Activated B cell treated with CpG ODN at 0.5 μM for 24 hours (primary cell): ENCODE results near the gene RSPH3. TPM values are rescaled to one million over a fixed set of nuclear protein-coding genes. Genes with fewer than 3 reads are reported as not detected.

Experiments used
- ATAC-seq: fragments of 200-7000 bp; cut with Tn5 transposase; one replicate; pipeline ENCODE4 v1.10.0; 2021; ENCODE audit warnings: low read depth, mild to moderate bottlenecking, moderate library complexity
- CTCF ChIA-PET: fragments of 350-600 bp; sonication (Branson Sonifier 250); formaldehyde crosslinking; loops from one replicate; lab custom pipeline; 2021; ENCODE audit warnings: antibody characterized with exemption; lab: Charles Lee
- POLR2A ChIA-PET: fragments of 350-600 bp; sonication (Branson Sonifier 250); formaldehyde crosslinking; loops from one replicate; lab custom pipeline; 2021; ENCODE audit warnings: antibody characterized with exemption; lab: Charles Lee
- DNase-seq: peaks from one replicate; pipeline ENCODE4 v3.0.0; 2022
- H3K27ac Mint-ChIP-seq: one replicate; pipeline ENCODE4 v1.8.0; 2020; ENCODE audit warnings: mixed read lengths
- H3K27me3 Mint-ChIP-seq: one replicate; pipeline ENCODE4 v1.8.0; 2021; ENCODE audit warnings: mixed read lengths
- H3K36me3 Mint-ChIP-seq: one replicate; pipeline ENCODE4 v1.8.0; 2021; ENCODE audit warnings: low read depth, mixed read lengths
- H3K4me1 Mint-ChIP-seq: one replicate; pipeline ENCODE4 v1.8.0; 2021; ENCODE audit warnings: mixed read lengths
- H3K4me3 Mint-ChIP-seq: one replicate; pipeline ENCODE4 v1.8.0; 2020; ENCODE audit warnings: mild to moderate bottlenecking, mixed read lengths
- H3K9me3 Mint-ChIP-seq: one replicate; pipeline ENCODE4 v1.8.0; 2020; ENCODE audit warnings: mixed read lengths
- CTCF ChIP-seq: fragments of 200-600 bp; IDR thresholded peaks from one replicate; pipeline ENCODE4 v1.8.0; 2022; ENCODE audit warnings: antibody characterized with exemption, mild to moderate bottlenecking
- intact Hi-C: fragments of 100-400 bp; cut with micrococcal nuclease; formaldehyde crosslinking; loops from one replicate; pipeline ENCODE4 v1.15.1; 2024
- total RNA-seq: library from RNA; stranded (reverse); gene quantifications from 2 replicates; pipeline ENCODE4 v1.2.3, GENCODE V29; 2022

Gene RSPH3
- total RNA-seq, 1 donor from 2014 or later: 2.4 TPM

- ChIA-PET POLR2A (interaction anchor here (1.2 kb wide), 1 partner anchor 9 kb away, joined by 3 read pairs; no protein-coding TSS in a partner anchor), CTCF (interaction anchor here (1.3 kb wide), 1 partner anchor 170 kb away, joined by 3 read pairs; no protein-coding TSS in a partner anchor)
- DNase-seq: no peak
- Mint-ChIP-seq H3K4me1 (peaks cover 11% of the 10 kb centered on the region), H3K27me3 (no peaks in the 10 kb centered on the region), H3K4me3 (no peak overlapping the region), H3K36me3 (peaks cover 2% of the 10 kb centered on the region), H3K9me3 (peaks cover 9% of the 10 kb centered on the region), H3K27ac (no peak overlapping the region)
- no peak for ATAC-seq
- intact Hi-C loops: no loop called here
- no peak for TF ChIP-seq CTCF
These were observed 36.8 kb downstream of the RSPH3 start for GRCh38 chr6:158963020-158963808.

- H3K4me1 Mint-ChIP-seq: peaks cover 13% of the 10 kb centered on the region
- ChIA-PET CTCF (interaction anchor here (1.0 to 1.4 kb wide), 3 partner anchors 9 to 259 kb away, joined by 3 to 5 read pairs (median 4); no protein-coding TSS in a partner anchor), POLR2A (interaction anchor here (0.7 to 1.3 kb wide), 4 partner anchors 10 to 246 kb away, joined by 3 to 6 read pairs (median 4); no protein-coding TSS in a partner anchor)
- H3K27me3 Mint-ChIP-seq: no peaks in the 10 kb centered on the region
- DNase-seq: no peak
- no peak overlapping the region for H3K4me3 Mint-ChIP-seq
- no peak overlapping the region for H3K27ac Mint-ChIP-seq
- no peak for ATAC-seq
- H3K36me3 Mint-ChIP-seq: peaks cover 2% of the 10 kb centered on the region
- TF ChIP-seq CTCF: no peak
- H3K9me3 Mint-ChIP-seq: peaks cover 5% of the 10 kb centered on the region
- intact Hi-C loops: no loop called here
These were observed 37.6 kb downstream of the RSPH3 start for GRCh38 chr6:158962371-158962770.

DNA sequence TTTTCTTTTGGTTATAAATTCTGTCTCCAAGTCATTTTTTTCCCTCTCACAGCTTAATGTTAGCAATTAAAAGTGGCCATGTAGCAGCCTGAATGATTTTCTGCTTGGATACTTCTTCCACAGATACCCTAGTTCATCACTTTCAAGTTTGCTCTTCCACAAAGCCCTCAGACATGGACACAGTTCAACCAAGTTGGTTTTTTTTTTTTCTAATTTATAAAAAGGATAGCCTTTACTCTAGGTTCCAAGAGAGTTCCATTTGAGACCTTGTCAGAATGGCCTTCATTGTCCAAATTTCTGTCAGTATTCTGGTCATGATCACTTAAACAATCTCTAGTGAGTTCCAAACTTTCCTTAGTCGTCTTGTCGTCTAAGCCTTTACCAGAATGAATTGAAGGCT, 40.0 kb downstream of the RSPH3 start:
- Mint-ChIP-seq H3K27me3 (no peaks in the 10 kb centered on the region), H3K27ac (no peak overlapping the region), H3K36me3 (no peaks in the 10 kb centered on the region), H3K4me3 (no peak overlapping the region), H3K9me3 (no peaks in the 10 kb centered on the region), H3K4me1 (peaks cover 29% of the 10 kb centered on the region)
- ChIA-PET CTCF (interaction anchor here (0.8 to 2.6 kb wide), 7 partner anchors 13 to 269 kb away, joined by 3 to 15 read pairs (median 4); no protein-coding TSS in a partner anchor), POLR2A (interaction anchor here (2.6 kb wide), 1 partner anchor 91 kb away, joined by 26 read pairs; no protein-coding TSS in a partner anchor)
- TF ChIP-seq CTCF: no peak
- intact Hi-C loops: no loop called here
- DNase-seq (no peak), ATAC-seq (no peak)

GRCh38 chr6:158959552-158959951, 40.5 kb downstream of the RSPH3 start:
- POLR2A ChIA-PET: interaction anchor here (0.6 to 2.6 kb wide), 6 partner anchors 11 to 1140 kb away, joined by 3 to 26 read pairs (median 6); no protein-coding TSS in a partner anchor
- ATAC-seq: no peak
- H3K4me1 Mint-ChIP-seq: peaks cover 33% of the 10 kb centered on the region

More at GRCh38 chr6:158959552-158959951, 40.5 kb downstream of the RSPH3 start:
- Mint-ChIP-seq H3K9me3 (no peaks in the 10 kb centered on the region), H3K27ac (no peak overlapping the region), H3K27me3 (no peaks in the 10 kb centered on the region), H3K36me3 (no peaks in the 10 kb centered on the region), H3K4me3 (no peak overlapping the region)
- CTCF ChIA-PET: interaction anchor here (0.8 to 2.7 kb wide), 9 partner anchors 13 to 268 kb away, joined by 3 to 22 read pairs (median 5); no protein-coding TSS in a partner anchor
- DNase-seq: no peak
- TF ChIP-seq CTCF: no peak
- intact Hi-C loops: loop anchor here (1.0 to 5.0 kb wide), 3 partner anchors 13 to 151 kb away; no protein-coding TSS in a partner anchor
